HG03039 (cell line): Measurements from ENCODE around the gene UQCRH.
A peak's percentile ranks its signal among the peaks of the same experiment; 100 is the strongest.
"Not testable (repeated sequence)": the region's sequence is repeated elsewhere in the genome, so short reads cannot be mapped to it uniquely, and the experiment has no call there.

Source experiments
- ATAC-seq: cut with Tn5 transposase; IDR thresholded peaks from one replicate; pipeline ENCODE4 v1.9.1; 2021; ENCODE audit warnings: mild to moderate bottlenecking, moderate library complexity; ENCODE audit not compliant: unreplicated experiment

UQCRH gene

GRCh38 chr1:46298387-46298786 lies 5.1 kb upstream of the UQCRH start:
- ATAC-seq, result no peak

GRCh38 chr1:46300673-46301405 lies 2.7 kb upstream of the UQCRH start:
- ATAC-seq, result no peak

- ATAC-seq, result no peak
These were observed 2.1 kb upstream of the UQCRH start for GRCh38 chr1:46301406-46301807.

DNA sequence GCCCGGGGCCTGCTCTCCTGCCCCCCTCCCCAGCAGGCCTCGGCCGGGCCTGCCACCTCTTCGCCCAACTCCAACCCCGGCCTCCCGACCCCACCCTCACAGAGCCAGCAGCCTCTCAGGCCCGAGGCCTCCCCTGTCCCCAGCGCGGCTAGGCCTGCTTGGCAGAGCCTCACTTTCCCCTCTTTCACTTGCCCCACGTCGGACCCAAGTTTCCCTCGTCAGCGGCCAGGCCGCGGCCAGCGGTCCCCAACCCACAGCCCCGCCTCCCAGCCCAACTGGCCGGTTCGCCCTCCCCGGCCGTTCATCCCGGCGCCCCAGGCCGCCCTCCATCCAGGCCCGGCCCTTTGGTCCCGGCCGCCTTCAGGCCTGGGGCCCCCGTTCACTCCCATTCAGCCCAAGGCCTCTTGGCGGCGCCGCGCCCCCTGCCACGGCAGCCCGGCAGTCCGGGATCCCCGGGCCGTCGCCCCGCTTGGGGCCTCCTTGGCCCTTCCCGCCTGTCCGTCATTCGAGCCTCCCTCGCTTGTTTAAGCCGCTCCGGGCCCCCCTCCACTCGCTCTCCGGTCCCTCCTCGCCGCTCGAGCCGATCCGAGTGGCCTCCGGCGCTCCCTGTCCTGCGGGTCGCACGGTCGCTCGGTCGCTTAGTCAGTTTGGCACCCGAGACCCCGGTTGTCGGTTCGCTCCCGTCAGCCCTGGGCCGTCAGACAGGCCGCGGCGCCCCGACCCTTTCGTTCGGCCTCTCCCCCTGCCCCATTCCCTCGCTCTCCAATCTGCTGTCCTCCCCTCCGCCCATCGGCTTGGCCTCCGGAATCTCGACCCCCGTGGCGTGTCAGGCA lies 1.5 kb upstream of the UQCRH start:
- no peak for ATAC-seq

- peak; percentile 14 for ATAC-seq
These were observed 859 bp upstream of the UQCRH start for GRCh38 chr1:46302641-46303037.

GRCh38 chr1:46303872-46304326 lies 401 bp downstream of the UQCRH start:
- no peak for ATAC-seq

- no peak for ATAC-seq
These were observed 2.6 kb downstream of the UQCRH start for GRCh38 chr1:46306159-46306530.

DNA sequence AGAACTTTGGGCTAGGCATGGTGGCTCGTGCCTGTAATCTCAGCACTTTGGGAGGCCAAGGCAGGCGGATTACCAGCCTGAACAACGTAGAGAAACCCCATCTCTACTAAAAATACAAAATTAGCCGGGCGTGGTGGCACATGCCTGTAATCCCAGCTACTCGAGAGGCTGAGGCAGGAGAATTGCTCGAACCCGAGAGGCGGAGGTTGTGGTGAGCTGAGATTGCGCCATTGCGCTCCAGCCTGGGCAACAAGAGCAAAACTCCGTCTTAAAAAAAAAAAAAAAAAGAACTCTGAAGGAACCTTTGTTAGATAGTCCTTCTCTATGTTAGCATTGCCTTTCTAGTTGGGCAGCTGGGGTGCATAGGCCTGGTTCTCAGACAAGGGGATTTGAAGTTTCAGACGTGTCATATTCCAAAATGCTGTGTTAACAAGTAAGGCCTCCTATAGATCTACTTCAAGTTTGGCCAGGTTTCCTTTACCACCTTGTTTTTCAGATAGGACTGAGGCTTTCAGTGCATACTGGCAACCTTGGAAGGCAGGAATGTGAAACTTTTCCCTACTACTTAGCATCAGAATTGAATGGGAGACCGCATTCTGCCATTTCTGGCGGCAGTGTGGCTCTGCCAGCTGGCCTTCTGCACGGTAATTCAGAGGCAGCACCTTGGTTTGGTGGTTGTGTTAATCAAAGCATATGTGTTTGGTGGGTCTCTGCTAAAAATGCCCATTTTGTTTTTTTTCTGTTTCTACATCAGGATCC lies 6.1 kb downstream of the UQCRH start:
- ATAC-seq, result no peak

DNA sequence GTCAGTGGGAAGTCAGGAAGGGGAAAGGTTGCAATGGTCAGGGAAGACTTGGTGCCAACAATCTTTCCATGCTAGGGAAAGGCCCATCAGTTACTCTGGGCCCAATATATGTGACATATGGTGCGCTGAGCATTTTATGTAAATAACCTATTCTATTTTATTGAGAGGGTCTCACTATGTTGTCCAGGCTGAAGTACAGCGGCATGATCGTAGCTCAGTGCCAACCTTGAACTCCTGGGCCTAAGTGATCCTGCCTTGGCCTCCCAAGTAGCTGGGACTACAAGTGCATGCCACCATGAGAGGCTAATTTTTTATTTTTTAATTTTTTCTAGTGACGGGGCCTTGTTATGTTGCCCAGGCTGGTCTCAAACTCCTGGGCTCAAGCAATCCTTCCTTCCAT lies 6.8 kb downstream of the UQCRH start:
- no peak for ATAC-seq

DNA sequence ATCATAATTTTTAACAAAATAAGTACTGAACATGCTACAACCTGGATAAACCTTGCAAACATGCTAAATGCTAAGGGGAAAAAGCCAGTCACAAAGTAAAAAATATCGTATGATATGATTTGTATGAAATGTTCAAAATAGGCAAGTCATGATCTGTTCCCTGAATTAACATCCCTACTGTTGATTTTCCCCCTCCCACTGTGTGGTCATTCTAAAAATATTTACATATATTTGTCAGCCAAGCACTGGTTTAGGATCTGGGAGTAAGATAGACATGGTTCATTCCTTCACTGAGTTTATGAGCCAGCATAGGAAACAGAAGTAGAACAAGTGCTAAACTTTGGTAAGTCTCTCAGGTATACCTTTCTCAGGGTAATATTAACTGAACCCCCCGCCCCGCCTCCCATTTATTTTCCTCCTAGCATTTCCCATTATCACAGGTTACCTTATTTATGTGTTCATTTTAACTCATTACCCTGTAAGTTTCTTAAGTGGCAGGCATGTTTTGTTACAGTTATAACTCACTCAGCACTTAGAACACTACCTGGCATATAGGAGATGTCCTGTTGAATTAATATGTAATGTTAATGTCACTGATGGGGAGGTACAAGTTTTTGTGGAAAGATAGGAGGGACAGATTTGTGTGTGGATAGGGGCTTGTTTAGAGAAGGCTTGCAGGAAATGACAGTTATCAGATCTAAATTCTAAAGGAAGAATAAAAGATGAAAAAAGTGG lies 12.3 kb downstream of the UQCRH start:
- ATAC-seq, result no peak

- ATAC-seq, result no peak
These were observed 13.8 kb downstream of the UQCRH start for GRCh38 chr1:46317323-46317722.

GRCh38 chr1:46319301-46319700 lies 15.8 kb downstream of the UQCRH start:
- not testable (repeated sequence) for ATAC-seq

- ATAC-seq, result not testable (repeated sequence)
These were observed 16.7 kb downstream of the UQCRH start for GRCh38 chr1:46319960-46320914.

GRCh38 chr1:46322191-46322590 lies 18.7 kb downstream of the UQCRH start:
- ATAC-seq, result not testable (repeated sequence)

DNA sequence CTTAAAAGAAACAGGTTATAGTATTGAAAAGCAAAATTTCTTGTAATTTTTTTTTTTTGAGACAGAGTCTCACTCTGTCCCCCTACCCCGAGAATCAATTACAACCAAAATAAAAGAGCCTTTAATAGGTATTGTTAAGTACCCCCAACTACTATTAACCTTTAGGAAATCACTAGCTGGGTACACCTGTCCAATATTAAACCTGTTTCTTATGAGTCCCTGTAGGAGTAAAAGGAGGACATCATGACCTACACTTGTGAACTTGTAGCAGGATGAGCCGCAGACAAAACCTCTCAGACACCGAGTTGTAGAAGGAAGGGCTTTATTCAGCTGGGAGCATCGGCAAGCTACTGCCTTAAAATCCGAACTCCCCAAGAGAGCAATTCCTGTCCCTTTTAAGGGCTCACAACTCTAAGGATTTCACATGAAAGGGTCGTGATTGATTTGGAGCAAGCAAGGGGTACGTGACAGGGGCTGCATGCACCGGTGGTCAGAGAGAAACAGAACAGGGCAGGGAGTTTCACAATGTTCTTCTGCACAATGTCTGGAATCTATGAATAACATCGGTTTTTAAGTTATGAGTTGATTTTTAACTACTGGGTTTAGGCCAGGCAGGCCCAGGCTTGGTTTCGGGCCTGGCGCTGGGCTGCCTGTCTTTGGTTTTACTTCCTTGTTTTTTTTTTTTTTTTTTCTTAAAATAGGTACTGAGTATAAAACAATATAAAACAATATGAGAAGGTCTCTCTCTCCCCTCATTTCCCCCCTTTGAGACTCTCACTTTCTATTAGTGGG lies 22.0 kb downstream of the UQCRH start:
- ATAC-seq, result not testable (repeated sequence)

DNA sequence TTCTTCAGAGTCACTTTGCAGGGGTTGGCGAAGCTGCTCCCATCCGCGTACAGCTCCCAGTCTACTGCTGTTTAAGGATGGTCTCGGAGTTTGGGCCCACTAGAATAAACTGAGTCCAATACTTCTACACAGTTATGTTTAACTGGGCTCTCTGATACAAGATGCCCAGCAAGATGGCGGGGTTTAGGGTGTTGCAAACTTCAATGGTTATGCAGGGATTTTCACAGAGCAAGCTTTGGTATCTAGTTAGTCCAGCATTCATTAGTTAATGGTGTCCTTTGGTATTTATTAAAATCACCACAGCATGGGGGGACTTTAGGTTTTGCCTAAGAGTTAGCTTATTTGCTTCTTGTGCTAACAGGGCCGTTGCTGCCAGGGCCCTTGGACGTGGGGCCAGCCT lies 24.7 kb downstream of the UQCRH start:
- ATAC-seq, result not testable (repeated sequence)

DNA sequence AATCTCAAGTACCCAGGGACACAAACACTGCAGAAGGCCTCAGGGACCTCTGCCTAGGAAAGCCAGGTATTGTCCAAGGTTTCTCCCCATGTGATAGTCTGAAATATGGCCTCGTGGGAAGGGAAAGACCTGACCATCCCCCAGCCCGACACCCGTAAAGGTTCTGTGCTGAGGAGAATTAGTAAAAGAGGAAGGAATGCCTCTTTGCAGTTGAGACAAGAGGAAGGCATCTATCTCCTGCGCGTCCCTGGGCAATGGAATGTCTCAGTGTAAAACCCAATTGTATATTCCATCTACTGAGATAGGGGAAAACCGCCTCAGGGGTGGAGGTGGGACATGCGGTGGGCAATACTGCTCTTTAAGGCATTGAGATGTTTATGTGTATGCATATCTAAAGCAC lies 26.3 kb downstream of the UQCRH start:
- not testable (repeated sequence) for ATAC-seq

DNA sequence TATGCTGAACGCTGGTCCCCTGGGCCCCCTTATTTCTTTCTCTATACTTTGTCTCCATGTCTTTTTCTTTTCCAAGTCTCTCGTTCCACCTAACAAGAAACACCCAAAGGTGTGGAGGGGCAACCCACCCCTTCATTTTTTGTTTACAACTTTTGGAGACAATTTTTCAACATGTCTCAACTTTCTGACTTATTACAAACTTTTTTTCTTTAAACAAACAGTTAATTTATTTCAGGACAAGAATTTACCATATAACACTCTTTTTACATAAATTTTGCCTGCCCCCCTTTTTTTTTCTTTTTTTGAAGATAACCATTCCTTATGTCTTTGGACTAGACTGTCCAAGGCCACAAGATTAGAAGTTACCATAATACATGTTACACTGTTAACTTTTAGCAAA lies 26.9 kb downstream of the UQCRH start:
- ATAC-seq, result not testable (repeated sequence)
